GM19023 (cell line): Measurements from ENCODE around the gene TMIGD2.
"Not testable (repeated sequence)": the region's sequence is repeated elsewhere in the genome, so short reads cannot be mapped to it uniquely, and the experiment has no call there.

Experiments
- ATAC-seq: cut with Tn5 transposase; IDR thresholded peaks from one replicate; pipeline ENCODE4 v1.9.1; 2021; ENCODE audit warnings: mild to moderate bottlenecking, moderate library complexity; ENCODE audit not compliant: unreplicated experiment

Gene TMIGD2

GRCh38 chr19:4298810-4299550 is 3.2 kb downstream of the TMIGD2 start:
- no peak for ATAC-seq

GRCh38 chr19:4297901-4298809 is 4.0 kb downstream of the TMIGD2 start:
- no peak for ATAC-seq

GRCh38 chr19:4295972-4296771 is 6.0 kb downstream of the TMIGD2 start:
- no peak for ATAC-seq

GRCh38 chr19:4294389-4294788 is 7.8 kb downstream of the TMIGD2 start:
- ATAC-seq = no peak

GRCh38 chr19:4292515-4292914 is 9.7 kb downstream of the TMIGD2 start:
- ATAC-seq = no peak

- no peak for ATAC-seq
Measured at GRCh38 chr19:4291184-4291732, 10.9 kb downstream of the TMIGD2 start.

- no peak for ATAC-seq
Measured at GRCh38 chr19:4288091-4288777, 14.0 kb downstream of the TMIGD2 start.

- not testable (repeated sequence) for ATAC-seq
Measured at GRCh38 chr19:4286141-4286540, 16.0 kb downstream of the TMIGD2 start.

GRCh38 chr19:4284974-4285373 is 17.2 kb downstream of the TMIGD2 start:
- no peak for ATAC-seq

- ATAC-seq = no peak
Measured at GRCh38 chr19:4284176-4284958, 17.8 kb downstream of the TMIGD2 start.

- ATAC-seq = no peak
Measured at GRCh38 chr19:4279530-4280422, 22.4 kb downstream of the TMIGD2 start.

GRCh38 chr19:4279267-4279529 is 23.0 kb downstream of the TMIGD2 start:
- ATAC-seq = no peak

GRCh38 chr19:4278419-4279266 is 23.5 kb downstream of the TMIGD2 start, which contains the start of gene SHD:
Gene SHD, plus strand, starts transcription at chr19:4279266. Its CDS starts 798 bp downstream, at chr19:4280064.
- no peak for ATAC-seq

GRCh38 chr19:4278010-4278409 is 24.2 kb downstream of the TMIGD2 start:
- no peak for ATAC-seq

GRCh38 chr19:4277191-4277696 is 24.9 kb downstream of the TMIGD2 start:
- no peak for ATAC-seq

GRCh38 chr19:4274321-4274686 is 27.9 kb downstream of the TMIGD2 start:
- not testable (repeated sequence) for ATAC-seq

GRCh38 chr19:4272894-4273293 is 29.3 kb downstream of the TMIGD2 start:
- no peak for ATAC-seq
